Measurements from ENCODE around the gene LIG1.

LIG1 gene

GRCh38 chr19:48183356-48183755 is 13.2 kb upstream of the LIG1 start:
- DNase-seq (ENCODE audit: insufficient read length, low spot score) (no peak), FAIRE-seq (no peak)

DNA sequence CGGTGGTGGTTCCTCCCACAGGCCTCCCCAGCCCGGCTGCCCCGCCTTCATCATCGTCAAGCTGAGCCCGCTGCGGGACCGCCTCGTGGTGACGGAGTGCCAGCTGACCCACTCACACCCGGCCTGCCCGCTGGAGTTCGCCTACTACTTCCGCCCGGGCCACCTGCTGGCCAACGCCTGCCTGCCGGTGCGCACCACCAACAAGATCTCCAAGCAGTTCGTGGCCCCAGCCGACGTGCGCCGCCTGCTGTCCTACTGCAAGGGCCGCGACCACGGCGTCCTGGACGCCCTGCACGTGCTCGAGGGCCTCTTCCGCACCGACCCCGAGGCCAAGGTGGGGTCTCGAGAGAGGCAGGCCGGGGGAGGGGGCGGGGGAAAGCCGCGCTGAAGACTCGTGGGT is 12.3 kb upstream of the LIG1 start:
- DNase-seq (ENCODE audit: insufficient read length, low spot score) = no peak
- FAIRE-seq = no peak

GRCh38 chr19:48181505-48181904 is 11.4 kb upstream of the LIG1 start:
- no peak for FAIRE-seq

GRCh38 chr19:48176226-48176625 is 6.1 kb upstream of the LIG1 start:
- DNase-seq (ENCODE audit: insufficient read length, low spot score) = no peak

More at GRCh38 chr19:48181505-48181904, 11.4 kb upstream of the LIG1 start:
- no peak for DNase-seq (ENCODE audit: insufficient read length, low spot score)

DNA sequence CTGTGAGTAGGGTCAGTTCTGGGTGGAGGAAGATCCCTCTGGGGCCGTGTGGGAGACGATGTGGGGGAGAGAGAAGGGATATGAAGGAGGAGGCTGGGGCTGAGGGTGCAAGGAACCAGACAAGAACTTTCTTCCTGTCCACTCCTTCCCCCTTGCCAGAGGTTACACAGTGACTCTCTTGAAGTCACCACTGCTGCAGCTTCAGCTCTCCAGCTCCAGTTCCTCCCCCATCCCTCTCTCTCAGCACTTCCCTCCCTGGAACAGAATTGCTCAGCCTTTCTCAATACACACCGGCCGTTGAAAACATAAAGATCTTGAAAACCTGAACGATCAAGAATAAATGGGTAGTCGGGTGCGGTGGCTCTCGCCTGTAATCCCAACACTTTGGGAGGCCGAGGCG is 5.4 kb upstream of the LIG1 start:
- no peak for DNase-seq (ENCODE audit: insufficient read length, low spot score)
- no peak for FAIRE-seq

More at GRCh38 chr19:48176226-48176625, 6.1 kb upstream of the LIG1 start:
- FAIRE-seq = no peak

GRCh38 chr19:48174445-48175030 is 4.4 kb upstream of the LIG1 start:
- DNase-seq (ENCODE audit: insufficient read length, low spot score) = no peak
- peak; percentile 68 for FAIRE-seq

- DNase-seq (ENCODE audit: insufficient read length, low spot score) = no peak
- FAIRE-seq = no peak
These were observed 1.6 kb upstream of the LIG1 start for GRCh38 chr19:48171710-48172109.

DNA sequence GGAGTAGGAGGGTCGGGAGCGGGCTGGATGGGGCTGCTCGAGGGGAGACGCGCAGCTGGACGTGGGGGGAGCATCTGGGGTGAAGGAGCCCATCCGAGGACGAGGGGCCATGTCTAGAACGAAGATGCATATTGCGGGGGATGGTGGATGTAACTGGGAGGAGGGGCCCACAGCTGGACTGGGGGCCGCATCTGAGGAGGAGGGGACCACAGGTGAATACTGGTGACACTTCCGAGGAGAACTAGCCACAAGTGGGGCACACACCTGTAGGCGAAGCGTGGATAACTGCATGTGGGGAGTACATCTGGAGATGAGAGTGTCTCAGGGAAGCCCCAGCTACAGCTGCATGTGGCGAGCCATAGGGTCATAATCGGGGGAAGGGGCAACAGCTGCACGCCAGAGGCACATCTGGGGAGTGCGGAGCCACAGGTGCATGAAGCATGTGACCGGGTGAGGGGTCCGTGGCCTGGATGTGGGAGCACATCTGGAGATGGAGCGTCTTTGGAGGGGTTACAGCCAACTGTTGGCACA is 738 bp upstream of the LIG1 start:
- no peak for DNase-seq (ENCODE audit: insufficient read length, low spot score)
- peak; percentile 60 for FAIRE-seq

DNA sequence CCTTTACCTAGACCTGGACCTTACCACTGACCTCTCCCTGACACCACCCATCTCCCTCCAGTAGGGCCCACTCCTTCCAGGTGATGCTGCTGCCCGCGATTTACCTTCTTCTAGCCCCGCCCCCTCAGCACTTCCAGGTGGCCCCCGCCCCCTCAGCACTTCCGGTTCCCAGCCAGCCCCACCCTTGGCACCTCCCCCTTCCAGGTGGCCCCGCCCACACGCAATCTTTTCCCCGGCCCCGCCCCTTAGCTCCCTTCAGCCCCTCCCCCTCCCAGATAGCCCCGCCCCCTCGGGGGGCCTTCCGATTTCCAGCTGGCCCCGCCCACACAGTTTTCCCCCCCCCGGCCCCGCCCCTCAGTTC is 586 bp downstream of the LIG1 start:
- FAIRE-seq (peak; percentile 75), DNase-seq (ENCODE audit: insufficient read length, low spot score) (peak; percentile 60)

- no peak for DNase-seq (ENCODE audit: insufficient read length, low spot score)
- no peak for FAIRE-seq
These were observed 1.5 kb downstream of the LIG1 start for GRCh38 chr19:48168689-48169088.

GRCh38 chr19:48158210-48158790 is 11.8 kb downstream of the LIG1 start:
- DNase-seq (ENCODE audit: insufficient read length, low spot score) = no peak
- FAIRE-seq = no peak

DNA sequence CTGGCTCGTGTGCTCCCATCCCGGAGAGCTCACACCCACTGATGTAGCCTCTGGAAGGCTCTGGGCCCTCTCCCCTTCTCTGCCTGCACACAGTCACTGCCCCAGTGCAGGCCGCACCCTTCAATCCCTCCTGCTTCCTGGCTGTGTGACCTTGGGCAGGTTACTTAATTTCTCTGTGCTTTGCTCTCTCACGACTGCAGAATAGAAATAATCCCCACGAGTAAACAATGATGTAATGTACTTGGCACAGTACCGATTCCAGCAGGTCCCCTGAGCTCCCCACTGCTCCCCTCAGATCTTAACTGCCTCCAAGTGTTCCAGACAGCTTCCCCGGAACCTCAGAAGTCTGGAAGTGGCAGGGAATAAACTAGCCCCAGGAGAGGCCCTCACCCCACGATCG is 16.1 kb downstream of the LIG1 start:
- DNase-seq (ENCODE audit: insufficient read length, low spot score) (no peak), FAIRE-seq (no peak)

- FAIRE-seq = peak; percentile 62
- DNase-seq (ENCODE audit: insufficient read length, low spot score) = peak; percentile 49
These were observed 17.6 kb downstream of the LIG1 start for GRCh38 chr19:48152551-48152950.

DNA sequence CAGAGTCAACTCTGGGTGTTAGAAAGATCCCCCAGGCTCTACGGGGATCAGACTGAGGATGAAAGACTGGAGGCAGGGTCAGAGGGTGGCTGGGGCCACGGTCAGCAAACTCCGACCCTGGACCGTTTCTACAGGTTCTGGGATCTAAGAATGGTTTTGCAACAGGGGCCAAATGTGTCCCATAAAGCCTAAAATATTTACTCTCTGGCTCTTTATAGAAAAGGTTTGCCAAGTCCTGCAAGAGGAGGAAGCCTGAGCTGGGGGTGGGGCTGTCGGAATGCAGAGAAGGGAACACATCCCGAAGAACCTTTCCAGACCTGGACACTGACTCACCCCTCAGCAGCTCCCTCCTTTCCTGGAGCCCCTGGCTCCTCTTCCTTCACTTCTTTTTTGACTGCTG is 20.7 kb downstream of the LIG1 start:
- FAIRE-seq (no peak), DNase-seq (ENCODE audit: insufficient read length, low spot score) (no peak)

DNA sequence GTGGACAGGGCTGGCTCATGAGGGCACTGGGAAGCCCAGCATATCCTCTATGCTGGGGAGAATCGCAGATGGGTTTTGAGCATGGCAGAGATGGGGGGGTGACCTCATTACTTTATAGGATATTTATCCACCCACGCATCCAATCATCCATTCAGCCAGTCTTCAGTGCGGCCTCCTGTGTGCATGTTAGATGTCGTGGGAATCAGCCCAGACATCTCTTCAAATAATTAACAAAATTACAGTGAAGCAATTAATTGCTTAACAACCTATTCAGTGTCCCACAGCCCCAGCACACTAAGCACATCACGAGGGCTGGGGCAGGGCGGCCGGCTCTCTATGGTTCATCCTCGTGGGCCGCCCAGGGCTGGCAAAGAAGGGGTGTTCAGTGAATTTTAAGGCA is 21.6 kb downstream of the LIG1 start:
- DNase-seq (ENCODE audit: insufficient read length, low spot score) (no peak), FAIRE-seq (no peak)

- DNase-seq (ENCODE audit: insufficient read length, low spot score) = no peak
- FAIRE-seq = no peak
These were observed 22.5 kb downstream of the LIG1 start for GRCh38 chr19:48147597-48148175.

GRCh38 chr19:48139053-48139452 is 31.1 kb downstream of the LIG1 start:
- no peak for FAIRE-seq
- DNase-seq (ENCODE audit: insufficient read length, low spot score) = no peak

DNA sequence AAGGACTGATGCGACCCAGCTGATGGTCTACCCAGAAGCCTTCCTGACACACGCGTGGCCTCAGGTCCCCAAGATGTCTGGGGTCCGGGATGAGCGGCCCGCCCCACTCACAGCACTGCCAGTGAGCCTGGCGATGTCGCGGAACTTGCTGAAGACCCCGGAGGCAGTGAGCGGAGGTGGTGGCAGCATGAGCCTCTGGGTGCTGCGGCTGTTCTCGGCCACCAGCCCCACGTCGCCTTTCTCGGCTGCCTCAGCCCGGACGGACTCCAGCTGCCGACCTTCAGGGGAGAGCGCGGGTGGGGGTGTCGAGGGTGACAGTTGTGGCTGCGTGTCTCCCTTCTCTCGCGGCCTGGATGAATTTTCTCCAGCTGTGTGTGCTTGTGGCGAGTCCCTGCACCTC is 32.7 kb downstream of the LIG1 start:
- FAIRE-seq (no peak), DNase-seq (ENCODE audit: insufficient read length, low spot score) (no peak)

DNA sequence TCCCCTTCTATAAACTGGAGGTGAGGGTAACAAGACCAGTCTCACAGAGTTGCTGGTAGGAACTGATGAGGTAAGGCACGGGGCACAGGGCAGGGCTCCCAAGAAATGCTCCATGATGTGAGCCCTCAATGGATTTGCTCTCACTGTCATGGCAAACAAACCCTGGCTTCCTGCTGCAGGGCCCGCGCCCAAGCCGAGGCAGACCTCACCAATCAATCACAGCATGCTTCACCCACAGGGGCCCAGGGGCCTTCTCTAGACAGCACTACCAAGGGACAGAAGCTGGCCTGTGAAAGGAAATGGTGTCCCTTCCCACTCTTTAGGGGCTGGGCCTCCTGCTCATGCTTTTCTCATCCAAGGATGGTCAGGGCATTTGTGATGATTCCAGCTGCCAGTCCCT is 33.6 kb downstream of the LIG1 start:
- FAIRE-seq (no peak), DNase-seq (ENCODE audit: insufficient read length, low spot score) (no peak)

GRCh38 chr19:48135411-48135810 is 34.7 kb downstream of the LIG1 start:
- FAIRE-seq (no peak), DNase-seq (ENCODE audit: insufficient read length, low spot score) (no peak)

- DNase-seq (ENCODE audit: insufficient read length, low spot score) (no peak), FAIRE-seq (no peak)
These were observed 37.0 kb downstream of the LIG1 start for GRCh38 chr19:48133094-48133493.

GRCh38 chr19:48127561-48127960 is 42.6 kb downstream of the LIG1 start:
- FAIRE-seq (no peak), DNase-seq (ENCODE audit: insufficient read length, low spot score) (no peak)
